GM12872 (cell line): ENCODE data around the gene FAM32A.

Experiments used
- TF ChIP-seq, protein P1 (sequence below): IDR thresholded peaks from 3 replicates; pipeline ENCODE4 v1.5.1; 2011; ENCODE audit warnings: low read depth, mild to moderate bottlenecking, low read length, moderate library complexity; ENCODE audit not compliant: insufficient read depth

Gene FAM32A

DNA sequence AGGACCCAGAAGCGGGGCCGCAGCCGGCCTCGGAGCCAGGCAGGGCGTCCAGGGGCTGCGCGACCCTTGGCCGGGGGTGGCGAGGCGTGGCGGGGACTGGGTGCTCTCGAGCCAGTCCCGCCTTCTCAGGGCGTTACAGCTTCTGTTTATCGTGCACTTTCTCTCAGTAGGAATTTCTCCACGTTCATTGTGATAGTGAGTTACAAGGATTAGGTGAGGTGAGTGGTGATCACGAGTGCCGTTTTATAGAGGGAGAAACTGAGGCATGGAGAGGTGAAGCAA is 13.1 kb downstream of the FAM32A start:
- TF ChIP-seq, protein P1, sequence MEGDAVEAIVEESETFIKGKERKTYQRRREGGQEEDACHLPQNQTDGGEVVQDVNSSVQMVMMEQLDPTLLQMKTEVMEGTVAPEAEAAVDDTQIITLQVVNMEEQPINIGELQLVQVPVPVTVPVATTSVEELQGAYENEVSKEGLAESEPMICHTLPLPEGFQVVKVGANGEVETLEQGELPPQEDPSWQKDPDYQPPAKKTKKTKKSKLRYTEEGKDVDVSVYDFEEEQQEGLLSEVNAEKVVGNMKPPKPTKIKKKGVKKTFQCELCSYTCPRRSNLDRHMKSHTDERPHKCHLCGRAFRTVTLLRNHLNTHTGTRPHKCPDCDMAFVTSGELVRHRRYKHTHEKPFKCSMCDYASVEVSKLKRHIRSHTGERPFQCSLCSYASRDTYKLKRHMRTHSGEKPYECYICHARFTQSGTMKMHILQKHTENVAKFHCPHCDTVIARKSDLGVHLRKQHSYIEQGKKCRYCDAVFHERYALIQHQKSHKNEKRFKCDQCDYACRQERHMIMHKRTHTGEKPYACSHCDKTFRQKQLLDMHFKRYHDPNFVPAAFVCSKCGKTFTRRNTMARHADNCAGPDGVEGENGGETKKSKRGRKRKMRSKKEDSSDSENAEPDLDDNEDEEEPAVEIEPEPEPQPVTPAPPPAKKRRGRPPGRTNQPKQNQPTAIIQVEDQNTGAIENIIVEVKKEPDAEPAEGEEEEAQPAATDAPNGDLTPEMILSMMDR = no peak

DNA sequence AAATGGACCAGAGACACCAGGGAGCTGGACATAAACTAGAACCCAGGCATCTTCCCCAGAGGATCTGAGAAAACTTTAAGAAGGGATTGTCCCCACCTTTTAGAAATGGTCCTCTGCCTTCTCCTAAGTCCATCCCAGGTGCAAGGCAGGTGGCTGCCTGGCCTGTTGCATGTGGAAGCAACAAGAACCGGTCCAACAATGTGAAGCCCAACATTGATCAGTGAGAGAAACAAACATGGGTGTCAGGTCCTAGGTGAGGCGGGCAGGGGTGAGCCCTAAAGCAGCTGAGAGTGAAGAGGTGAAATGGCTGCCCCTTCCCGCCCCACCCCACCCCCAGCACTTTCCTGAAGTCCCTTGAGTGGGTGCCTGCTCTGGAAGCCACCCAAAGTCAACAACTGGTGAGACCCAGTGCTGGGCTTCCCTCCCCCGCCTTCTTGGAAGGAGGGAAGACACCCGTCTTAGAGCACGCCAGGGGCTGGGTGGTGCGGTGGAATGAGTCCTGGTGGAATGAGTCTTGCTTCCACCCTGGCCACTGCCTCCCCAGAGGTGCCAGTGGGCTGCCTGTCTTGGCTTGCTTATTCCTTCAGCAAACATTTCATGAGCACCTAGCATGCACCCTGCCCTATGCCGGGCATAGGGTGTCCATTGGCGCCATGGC is 14.2 kb downstream of the FAM32A start:
- TF ChIP-seq, protein P1 = no peak

DNA sequence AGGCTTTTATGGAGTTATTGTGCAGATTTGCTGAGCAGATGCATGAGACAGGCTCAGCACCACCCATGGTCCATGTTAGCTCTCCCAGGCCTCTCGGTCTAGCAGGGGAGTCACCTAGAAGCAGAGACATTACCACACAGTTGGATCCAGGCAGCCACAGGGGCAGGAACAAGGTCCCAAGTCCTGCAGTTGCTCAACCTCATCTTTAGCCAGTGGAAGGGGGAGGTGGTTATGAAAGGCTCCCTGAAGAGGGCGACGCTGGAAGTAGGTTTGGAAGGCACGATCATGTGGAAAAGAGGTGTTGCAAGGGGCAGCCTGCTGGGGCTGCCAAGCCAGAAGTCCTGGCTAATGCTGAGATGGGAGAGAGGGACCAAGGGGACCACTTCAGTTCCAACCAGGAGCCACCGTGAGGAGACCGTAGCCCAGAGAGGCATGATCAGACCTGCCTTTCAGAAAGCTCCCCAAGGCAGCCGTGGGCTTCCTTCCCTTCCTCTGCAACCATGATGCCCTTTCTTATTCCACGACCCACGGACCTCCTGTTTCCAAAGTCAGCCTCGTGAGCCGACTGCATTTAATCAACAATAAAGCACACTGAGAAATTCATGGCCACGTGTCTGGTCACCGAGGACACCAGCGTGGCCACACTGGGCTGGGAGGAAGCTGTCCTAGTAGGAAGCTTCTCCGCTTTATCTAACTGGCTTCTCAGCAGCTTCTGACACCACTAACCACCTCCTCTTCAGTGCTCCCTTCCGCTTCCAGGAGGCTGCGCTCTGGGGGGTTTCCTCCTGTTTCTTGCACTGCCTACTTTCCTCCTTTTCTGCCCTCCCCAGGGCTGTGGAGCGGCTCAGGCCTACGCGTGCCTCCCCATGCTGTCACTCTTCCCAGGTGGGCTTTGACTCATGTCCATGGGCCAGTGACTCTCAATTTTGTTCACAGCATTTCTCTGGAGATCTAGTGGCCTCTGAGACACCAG is 15.1 kb downstream of the FAM32A start:
- TF ChIP-seq, protein P1 = no peak

DNA sequence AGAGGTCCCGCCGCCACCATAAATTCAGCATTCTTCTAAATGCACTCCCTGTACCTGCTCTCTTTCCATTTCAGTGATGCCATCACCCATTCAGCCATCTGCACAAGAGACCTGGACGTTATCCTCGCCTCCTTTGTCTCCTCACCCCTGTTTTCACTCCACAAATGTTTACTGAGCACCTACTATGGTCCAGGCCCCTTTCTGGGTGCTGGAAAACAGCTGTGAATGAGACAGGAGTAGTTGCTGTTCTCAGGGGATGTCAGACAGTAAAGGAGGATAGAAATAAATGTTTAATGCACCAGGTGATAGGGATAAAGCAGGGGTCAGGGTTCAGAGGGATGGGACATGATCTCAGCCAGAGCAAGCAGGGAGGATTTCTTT is 15.8 kb downstream of the FAM32A start:
- TF ChIP-seq, protein P1 = no peak

GRCh38 chr19:16202320-16203255 is 17.4 kb downstream of the FAM32A start:
- TF ChIP-seq, protein P1 = no peak

DNA sequence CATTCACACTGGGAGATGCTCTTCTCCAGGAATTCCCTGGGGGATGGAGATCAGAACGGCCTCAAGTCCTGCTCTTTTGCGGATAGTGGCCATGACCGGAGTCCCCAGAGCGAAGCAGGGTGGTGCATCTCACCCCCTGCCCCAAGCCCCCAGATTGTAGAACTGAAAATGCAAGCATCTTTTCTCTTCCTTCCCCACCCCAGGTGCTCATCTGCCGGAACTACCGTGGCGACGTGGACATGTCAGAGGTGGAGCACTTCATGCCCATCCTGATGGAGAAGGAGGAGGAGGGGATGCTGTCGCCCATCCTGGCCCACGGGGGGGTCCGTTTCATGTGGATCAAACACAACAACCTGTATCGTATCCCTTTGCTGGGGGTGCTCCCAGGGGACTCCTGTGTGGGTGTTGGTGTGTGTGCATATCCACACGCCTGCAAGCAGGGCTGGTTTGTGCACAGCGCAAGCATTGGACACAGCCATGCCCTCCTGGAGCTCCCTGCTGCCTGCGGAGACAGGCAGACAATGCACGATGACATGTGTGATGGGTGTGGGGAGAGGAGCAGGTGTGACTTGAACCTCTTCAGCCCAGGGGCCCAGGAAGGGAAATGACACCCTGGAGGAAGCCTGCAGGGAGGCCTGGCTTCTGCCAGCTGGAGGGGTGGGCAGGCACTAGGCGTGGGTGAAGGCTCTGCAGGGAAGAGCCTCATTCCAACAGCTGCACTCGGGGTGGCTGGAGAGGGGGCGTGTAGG is 18.2 kb downstream of the FAM32A start:
- TF ChIP-seq, protein P1 = no peak
